Activated CD8-positive, alpha-beta memory T cell treated with anti-CD3 and anti-CD28 coated beads, Interleukin-2, amount 50 U/mL, for 24 hours (primary cell): ENCODE results near the gene TSHR.

Source experiments
- DNase-seq: peaks from one replicate; pipeline ENCODE4 v3.0.0-alpha.2; 2020; ENCODE audit errors: extremely low read depth

Gene TSHR

DNA sequence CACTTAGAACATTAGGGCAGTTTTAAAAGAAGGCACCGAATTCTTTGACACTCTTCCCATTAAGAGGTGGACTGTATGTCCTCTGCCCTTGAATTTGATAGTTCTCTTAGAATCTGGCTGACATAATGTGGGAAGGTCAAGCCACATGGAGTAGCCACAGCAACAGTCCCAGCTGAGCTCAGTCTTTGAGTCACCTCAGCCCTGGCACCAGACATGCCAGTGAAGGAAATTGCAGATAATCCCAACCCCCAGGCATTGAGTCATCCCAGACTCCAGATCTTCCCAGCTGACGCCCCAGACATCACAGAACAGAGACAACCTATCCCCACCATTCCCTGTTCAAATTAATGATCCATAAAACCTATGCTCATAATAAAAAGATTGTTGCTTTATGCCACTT, 181.9 kb downstream of the TSHR start:
- DNase-seq: no peak

DNA sequence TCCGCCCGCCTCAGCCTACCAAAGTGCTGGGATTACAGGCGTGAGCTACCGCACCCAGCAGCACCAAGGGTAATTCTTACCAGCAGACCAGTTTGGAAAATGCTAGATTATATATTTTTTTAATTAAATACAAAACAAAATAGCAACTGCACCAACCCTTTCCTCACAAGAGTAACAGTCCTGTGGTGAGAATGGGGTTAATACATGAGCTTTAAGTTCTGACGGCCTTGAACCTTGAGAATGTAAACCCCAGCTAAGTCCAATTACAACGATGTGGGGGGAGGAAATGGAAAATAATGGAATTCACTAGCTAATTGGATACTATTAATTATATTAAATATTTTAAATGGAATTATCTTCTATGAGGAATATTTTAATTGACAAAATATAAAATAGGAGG, 183.0 kb downstream of the TSHR start:
- DNase-seq: no peak

- DNase-seq: no peak
These were observed 186.0 kb downstream of the TSHR start for GRCh38 chr14:81141426-81141825.

DNA sequence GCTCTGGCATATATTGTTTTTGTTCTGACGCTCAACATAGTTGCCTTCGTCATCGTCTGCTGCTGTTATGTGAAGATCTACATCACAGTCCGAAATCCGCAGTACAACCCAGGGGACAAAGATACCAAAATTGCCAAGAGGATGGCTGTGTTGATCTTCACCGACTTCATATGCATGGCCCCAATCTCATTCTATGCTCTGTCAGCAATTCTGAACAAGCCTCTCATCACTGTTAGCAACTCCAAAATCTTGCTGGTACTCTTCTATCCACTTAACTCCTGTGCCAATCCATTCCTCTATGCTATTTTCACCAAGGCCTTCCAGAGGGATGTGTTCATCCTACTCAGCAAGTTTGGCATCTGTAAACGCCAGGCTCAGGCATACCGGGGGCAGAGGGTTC, 188.4 kb downstream of the TSHR start:
- DNase-seq: no peak

DNA sequence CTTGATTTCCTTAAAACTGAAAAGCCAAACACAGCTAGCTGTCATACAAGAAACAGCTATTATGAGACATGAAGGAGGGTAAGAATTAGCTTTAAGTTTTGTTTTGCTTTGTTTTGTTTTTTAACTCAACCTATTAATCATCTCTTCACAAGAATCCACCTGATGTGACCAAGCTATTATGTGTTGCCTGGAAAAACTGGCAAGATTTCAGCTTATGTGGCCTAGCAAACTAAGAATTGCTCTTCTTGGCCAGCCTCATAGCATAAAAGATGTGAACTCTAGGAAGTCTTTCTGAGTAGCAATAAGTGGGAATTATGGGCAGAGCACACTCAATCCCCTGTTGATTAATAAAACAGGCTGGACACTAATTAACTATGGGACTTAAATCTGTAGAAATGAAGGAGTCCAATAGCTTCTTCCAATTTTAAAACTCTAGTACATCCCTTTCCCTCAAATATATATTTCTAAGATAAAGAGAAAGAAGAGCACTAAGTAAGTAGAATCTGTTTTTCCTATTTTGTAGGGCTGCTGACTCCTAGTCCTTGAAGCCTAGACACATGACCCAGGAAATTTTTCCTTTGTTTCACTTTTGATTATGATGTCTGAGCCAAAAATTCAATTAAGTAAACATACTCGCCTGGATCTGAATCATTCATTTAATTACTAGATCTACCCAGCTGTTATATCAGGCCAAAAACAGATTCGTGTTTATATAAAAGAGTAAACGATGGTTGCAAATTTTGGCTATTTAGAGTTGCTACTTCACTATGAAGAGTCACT, 189.6 kb downstream of the TSHR start:
- no peak for DNase-seq

- DNase-seq: no peak
These were observed 191.9 kb downstream of the TSHR start for GRCh38 chr14:81147140-81147897.

DNA sequence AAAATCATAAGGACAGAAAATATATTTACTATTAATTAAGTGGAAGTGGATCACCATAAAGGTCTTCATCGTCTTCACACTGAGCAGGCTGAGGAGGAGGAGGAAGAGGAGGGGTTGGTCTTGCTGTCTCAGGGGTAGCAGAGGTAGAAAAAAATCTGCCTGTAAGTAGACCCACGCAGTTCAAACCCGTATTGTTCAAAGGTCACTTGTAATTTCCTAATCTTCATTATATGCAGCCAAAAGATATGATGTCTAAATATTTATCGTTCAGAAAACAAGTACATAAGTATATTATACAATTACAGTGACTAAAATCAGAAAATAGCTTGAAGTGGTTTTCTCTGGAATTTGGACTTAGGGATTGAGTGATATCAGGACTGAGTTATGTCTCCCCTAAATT, 193.2 kb downstream of the TSHR start:
- no peak for DNase-seq

DNA sequence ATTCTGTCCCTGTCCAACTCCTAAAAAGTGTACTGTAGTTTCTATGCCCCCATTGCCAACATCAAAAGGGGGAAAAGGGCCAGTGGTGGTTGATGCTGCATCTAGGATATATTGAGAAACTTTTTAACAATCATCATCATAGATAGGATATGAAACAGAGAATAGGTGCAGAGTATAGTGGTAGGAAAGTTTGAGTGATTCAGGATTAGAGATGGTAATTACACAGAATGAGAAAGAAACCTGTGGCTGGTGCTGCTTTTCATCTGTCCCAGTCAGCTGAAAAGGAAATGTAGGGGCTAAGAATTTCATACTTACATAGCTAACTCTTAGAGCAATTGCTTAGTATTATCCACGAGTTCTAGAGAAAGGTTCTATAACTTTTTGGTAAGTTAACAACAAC, 197.8 kb downstream of the TSHR start:
- no peak for DNase-seq

DNA sequence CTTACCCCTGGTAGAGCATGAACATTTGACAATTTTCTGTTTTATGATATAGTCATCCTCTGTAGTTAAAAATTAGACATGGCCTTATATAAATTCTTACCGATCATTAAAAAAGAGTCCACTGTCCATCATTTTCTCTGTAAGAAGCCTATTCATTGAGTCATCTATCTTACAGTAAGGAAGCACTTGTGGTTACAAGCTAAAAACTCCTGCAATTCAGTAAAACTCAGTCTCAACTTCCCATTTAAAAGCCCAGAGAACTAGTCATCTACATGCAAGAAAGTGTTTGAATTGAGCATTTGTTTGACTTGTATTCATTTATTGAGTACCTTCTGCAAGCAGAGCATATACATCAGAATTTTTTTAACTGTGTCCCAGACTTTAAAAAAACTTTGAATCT, 202.0 kb downstream of the TSHR start:
- DNase-seq: no peak

DNA sequence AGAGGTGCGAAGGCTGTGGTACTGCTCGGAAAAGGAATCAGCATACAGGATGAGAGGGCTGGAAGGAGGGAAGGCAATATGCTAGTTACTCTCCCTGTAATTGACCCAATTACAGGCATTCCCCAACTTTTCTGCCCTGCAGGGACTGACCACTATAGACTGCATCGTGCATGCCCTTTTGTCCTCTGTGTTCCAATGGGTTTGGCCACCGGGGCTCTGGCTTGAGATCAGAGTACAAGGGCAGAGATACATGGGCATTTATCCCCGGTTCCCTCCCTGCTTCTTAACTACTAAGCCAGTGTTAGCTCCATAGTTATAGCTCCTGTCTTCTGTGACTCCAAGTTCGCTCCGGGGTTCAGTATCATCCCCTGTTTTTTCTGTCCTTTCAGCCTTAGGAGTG, 205.7 kb downstream of the TSHR start:
- no peak for DNase-seq

- no peak for DNase-seq
These were observed 206.3 kb downstream of the TSHR start for GRCh38 chr14:81161749-81162148.

DNA sequence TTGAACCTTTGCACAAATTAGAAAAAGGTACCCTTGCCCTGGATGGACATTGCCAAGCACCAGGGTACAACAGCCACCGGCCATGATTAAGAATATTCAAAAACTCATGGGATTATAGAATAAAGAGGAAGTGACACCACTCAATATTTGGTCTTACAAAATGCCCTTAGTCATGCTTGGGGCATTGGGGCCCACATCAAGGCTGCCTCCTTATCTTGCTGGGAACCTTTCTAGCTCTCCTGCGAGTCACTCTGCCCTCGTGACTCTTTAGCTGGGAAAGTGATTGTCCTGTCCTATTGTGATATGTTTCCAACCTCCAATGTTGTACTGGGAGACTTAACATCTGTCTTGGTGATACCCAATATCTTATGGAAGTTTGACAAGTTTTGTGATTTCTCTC, 207.5 kb downstream of the TSHR start:
- DNase-seq: no peak

GRCh38 chr14:81164167-81164774, 208.8 kb downstream of the TSHR start:
- peak; percentile 35 for DNase-seq

GRCh38 chr14:81165188-81165587, 209.8 kb downstream of the TSHR start:
- no peak for DNase-seq

GRCh38 chr14:81166121-81166520, 210.7 kb downstream of the TSHR start:
- DNase-seq: no peak

- no peak for DNase-seq
These were observed 213.8 kb downstream of the TSHR start for GRCh38 chr14:81169267-81169666.

GRCh38 chr14:81169711-81170103, 214.3 kb downstream of the TSHR start:
- no peak for DNase-seq

DNA sequence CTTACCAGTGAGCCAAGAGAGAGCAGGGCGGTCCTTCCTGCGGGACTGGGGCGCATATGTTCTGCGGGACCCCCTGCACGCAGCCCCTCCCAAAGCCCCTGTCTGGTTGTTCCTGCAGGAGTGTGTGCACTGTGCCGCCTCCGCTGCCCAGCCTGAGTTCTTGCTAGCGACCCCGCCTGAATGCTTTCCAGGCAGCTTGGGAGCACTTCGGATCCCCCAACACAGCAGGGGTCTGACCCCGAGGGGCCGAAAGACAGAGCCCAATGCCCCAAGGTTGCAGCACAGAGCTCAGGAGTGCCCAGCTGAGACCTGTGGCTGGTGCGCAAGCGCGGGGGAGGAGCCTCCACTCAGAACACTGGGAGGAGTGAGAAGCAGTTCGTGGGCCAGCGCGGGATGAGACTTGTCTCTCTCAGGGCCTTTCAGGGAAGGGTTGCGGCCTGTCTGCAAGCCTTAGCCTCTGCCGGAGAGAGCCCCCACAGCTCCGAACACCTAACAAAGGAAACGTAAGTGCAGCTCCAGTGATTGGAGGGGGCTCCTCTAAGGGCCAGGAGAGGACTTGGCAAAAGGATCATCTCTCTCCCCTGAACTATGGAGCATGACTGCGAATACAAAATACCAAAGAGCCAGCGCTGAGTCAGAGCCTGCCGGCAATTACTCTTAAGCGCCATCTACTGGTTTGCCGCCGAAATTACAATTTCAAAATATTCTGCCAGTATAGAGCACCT, 214.8 kb downstream of the TSHR start:
- DNase-seq: peak; percentile 71

DNA sequence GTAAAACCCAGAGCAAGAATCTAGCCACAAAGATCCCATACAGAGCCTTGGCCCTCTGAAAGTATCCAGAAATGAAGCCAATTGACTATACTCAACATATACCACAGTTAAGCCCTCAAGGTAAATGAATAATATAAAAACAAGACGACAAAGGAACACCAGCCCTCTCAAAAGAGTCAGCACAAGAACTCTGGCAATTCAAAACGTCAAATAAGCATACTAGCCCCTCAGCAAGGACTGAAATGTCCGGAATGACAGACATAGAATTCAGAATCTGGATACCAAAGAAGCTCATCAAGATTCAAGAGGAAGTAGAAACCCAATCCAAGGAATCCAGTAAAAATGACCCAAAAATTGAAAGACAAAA, 215.4 kb downstream of the TSHR start:
- no peak for DNase-seq

DNA sequence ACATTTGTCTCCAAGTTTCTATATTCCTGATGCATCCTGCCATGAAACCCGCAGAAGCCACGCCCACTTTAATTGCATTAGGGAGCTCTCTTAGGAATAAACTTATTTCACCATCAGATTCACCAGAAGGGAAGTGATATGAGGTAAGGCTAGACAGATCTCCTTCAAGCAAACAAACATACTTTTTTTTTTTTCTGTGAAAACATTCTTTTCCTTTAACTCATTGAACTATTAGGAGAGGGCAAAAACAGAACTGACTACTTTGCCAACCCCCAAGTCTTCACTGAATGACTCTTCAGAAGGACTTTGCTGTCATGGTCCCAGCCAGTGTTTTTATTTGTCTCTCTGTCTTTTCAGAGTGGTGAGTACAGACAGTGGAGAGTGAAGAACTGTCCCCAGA, 216.9 kb downstream of the TSHR start:
- no peak for DNase-seq

DNA sequence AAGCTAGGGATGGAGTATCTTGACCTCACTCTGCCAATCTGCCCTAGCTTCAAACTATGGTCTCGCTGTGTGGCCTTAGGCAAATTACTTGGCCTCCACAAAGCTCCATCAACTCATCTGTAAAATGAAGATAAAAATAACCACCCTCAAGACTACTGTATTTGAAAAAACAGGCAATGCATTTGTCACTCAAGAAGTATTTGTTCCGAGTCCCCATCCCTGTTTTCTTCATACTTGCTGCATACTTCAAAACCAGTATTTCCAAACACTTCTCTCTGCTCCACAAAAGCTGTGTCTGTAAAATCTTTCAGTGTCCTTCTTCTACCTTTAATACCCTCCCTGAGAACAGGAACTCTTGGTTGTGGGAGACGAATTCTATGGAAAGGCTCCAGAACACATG, 217.5 kb downstream of the TSHR start:
- no peak for DNase-seq

- DNase-seq: no peak
These were observed 220.8 kb downstream of the TSHR start for GRCh38 chr14:81176241-81176640.
